HG03025 (cell line): ENCODE data around the gene GNL1.
A peak's percentile ranks its signal among the peaks of the same experiment; 100 is the strongest.
"Not testable (repeated sequence)": the region's sequence is repeated elsewhere in the genome, so short reads cannot be mapped to it uniquely, and the experiment has no call there.

ENCODE experiments used
- ATAC-seq: cut with Tn5 transposase; IDR thresholded peaks from one replicate; pipeline ENCODE4 v1.9.1; 2021; ENCODE audit warnings: mild to moderate bottlenecking, moderate library complexity; ENCODE audit not compliant: unreplicated experiment, low FRiP score

GNL1 gene

DNA sequence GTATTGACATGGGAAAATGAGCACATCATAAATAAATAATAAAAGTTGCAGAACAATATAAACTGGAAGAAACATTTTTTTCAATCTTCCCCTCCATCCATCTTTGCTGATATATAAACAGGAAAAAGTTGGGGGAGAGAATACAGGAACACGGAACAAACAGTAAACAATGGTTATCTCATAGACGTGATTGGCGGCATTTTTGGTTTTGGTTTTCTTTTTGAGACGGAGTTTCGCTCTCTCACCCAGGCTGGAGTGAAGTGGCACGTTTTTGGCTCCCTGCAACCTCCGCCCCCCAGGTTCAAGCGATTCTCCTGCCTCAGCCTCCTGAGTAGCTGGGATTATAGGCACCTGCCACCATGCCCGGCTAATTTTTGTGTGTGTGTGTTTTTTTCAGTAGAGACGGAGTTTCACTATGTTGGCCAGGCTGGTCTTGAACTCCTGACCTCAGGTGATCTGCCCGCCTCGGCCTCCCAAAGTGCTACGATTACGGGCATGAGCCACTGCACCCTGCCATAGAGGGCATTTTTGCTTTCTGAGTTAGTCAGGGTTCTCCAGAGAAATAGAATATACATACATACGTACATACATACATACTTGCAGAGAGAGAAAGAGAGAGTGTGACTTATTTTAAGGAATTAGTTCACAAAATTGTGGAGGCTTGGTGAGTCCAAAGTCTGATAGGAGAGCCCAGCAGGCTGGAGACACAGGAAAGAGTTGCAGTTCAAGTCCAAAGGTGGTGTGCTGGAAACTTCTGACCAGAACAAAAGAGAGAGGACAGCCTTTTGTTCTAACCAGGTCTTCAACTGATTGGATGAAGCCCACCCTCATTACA is 22.6 kb downstream of the GNL1 start:
- ATAC-seq = no peak

DNA sequence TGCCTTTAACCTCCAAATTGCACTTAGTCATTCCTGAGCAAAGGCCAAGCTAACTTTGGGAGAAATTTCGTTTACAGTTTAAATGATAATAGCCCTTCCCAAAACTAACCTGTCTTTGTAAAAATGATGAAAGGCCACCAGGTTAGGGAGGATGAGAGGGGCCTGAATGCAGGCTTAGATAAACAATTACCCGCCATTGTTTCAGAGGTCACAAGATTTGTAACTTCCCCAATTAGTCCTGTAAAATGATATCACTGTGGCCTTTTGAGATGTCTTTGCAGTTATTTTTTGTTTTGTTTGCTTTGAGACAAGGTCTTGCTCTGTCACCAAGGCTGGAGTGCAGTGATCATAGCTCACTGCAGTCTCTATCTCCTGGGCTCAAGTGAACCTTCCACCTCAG is 26.3 kb downstream of the GNL1 start:
- ATAC-seq = no peak

DNA sequence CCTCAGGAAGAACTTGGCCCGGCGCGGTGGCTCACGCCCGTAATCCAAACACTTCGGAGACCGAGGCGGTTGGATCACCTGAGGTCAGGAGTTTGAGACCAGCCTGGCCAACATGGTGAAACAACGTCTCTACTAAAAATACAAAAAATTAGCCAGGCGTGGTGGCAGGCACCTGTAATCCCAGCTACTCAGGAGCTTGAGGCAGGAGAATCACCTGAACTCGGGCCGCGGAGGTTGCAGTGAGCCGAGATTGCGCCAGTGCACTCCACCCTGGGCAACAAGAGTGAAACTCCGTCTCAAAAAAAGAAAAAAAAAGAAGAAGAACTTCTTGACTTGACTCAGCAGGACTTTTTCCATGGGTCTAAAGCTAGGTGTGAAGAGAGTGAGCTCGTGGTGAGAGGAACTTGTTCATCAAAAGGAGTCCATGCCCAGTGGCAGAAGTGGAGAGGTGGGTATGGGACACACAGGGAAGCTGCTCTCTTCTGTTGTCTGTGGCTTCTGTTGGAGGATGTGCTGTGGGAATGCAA is 26.9 kb downstream of the GNL1 start:
- ATAC-seq = not testable (repeated sequence)

DNA sequence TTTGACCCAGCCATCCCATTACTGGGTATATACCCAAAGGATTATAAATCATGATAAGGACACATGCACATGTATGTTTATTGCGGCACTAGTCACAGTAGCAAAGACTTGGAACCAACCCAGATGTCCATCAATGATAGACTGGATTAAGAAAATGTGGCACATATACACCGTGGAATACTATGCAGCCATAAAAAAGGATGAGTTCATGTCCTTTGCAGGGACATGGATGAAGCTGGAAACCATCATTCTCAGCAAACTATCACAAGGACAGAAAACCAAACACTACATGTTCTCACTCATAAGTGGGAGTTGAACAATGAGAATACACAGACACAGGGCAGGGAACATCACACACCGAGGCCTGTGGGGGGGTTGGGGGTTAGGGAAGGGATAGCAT is 29.8 kb downstream of the GNL1 start:
- not testable (repeated sequence) for ATAC-seq

DNA sequence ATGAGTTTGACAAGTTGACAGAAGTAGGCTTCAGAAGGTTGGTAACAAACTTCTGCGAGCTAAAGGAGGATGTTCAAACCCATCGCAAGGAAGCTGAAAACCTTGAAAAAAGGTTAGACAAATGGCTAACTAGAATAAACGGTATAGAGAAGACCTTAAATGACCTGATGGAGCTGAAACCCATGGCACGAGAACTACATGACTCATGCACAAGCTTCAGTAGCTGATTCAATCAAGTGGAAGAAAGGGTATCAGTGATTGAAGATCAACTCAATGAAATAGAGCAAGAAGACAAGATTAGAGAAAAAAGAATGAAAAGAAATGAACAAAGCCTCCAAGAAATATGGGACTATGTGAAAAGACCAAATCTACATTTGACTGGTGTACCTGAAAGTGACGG is 34.3 kb downstream of the GNL1 start:
- not testable (repeated sequence) for ATAC-seq

DNA sequence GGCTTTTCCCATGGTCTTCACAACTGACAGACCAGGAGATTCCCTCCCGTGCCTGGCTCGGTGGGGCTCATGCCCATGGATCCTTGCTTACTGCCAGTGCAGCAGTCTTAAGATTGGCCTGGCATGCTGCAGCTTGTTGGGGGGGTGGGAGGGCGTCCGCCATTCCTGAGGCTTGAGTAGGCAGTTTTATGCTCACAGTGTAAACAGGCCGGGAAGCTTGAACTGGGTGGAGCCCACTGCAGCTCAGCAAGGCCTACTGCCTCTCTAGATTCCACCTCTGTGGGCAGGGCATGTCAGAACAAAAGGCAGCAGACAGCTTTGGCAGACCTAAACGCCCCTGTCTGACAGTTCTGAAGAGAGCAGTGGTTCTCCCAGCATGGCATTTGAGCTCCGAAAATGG is 35.2 kb downstream of the GNL1 start:
- not testable (repeated sequence) for ATAC-seq

DNA sequence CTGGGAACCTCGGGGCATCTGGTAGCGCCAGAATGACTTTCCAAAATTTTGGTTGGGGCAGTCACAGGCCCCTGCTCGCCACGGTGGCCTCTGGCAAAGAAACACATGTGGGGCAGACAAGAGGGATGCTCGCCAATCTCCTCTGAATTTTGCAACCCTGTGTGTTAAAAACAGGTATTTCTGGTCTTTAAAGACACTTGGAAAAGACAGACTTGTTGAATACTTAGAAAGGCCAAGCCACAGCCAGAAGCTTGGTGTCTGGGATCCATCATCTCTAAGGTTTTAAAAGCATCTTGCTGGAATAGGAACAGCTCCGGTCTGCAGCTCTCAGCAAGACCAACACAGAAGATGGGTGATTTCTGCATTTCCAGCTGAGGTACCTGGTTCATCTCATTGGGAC is 35.8 kb downstream of the GNL1 start:
- no peak for ATAC-seq

DNA sequence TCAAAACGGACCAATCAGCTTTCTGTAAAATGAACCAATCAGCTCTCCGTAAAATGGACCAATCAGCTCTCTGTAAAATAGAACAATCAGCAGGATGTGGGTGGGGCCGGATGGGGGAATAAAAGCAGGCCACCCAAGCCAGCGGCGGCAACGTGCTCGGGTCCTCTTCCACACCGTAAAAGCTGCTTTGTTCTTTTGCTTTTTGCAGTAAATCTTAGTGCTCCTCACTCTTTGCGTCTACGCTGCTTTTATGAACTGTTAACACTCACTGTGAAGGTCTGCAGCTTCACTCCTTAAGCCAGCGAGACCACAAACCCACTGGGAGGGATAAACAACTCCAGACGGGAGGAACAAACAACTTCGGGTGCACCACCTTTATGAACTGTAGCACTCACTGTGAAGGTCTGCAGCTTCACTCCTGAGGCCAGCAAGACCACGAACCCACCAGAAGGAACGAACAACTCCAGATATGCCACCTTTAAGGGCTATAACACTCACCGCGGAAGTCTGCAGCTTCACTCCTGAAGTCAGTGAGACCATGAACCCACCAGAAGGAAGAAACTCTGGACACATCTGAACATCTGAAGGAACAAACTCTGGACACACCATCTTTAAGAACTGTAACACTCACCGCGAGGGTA is 37.7 kb downstream of the GNL1 start:
- ATAC-seq = not testable (repeated sequence)

DNA sequence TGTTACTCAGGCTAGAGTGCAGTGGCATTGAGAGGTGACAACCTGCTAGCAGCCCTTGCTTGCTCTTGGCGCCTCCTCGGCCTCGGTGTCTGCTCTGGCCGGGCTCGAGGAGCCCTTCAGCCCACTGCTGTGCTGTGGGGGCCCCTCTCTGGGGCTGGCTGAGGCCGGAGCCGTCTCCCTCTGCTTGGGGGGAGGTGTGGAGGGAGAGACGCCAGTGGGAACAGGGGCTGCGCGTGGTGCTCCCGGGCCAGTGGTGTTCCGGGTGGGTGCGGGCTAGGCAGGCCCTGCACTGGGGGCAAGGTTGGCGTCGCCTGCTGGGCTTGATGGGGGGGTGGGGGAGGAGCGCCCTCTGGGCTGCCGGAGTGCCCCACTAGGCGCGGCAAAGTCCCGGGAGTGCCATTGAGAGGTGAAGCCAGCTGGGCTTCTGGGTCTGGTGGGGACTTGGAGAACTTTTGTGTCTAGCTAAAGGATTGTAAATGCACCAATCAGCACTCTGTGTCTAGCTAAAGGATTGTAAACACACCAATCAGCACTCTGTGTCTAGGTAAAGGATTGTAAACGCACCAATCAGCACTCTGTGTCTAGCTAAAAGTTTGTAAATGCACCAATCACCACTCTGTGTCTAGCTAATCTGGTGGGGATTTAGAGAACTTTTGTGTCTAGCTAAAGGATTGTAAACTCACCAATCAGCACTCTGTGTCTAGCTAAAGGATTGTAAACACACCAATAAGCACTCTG is 38.4 kb downstream of the GNL1 start:
- ATAC-seq = not testable (repeated sequence)

DNA sequence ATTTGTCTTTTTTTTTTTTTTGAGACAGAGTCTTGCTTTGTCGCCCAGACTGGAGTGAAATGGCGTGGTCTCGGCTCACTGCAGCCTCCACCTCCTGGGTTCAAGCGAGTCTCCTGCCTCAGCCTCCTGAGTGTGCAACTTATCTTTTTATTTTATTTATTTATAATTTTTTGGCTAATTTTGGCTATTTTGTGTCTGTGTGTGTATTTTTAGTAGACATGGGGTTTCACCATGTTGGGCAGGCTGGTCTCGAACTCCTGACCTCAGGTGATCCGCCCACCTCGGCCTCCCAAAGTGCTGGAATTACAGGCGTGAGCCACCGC is 39.6 kb downstream of the GNL1 start:
- not testable (repeated sequence) for ATAC-seq

DNA sequence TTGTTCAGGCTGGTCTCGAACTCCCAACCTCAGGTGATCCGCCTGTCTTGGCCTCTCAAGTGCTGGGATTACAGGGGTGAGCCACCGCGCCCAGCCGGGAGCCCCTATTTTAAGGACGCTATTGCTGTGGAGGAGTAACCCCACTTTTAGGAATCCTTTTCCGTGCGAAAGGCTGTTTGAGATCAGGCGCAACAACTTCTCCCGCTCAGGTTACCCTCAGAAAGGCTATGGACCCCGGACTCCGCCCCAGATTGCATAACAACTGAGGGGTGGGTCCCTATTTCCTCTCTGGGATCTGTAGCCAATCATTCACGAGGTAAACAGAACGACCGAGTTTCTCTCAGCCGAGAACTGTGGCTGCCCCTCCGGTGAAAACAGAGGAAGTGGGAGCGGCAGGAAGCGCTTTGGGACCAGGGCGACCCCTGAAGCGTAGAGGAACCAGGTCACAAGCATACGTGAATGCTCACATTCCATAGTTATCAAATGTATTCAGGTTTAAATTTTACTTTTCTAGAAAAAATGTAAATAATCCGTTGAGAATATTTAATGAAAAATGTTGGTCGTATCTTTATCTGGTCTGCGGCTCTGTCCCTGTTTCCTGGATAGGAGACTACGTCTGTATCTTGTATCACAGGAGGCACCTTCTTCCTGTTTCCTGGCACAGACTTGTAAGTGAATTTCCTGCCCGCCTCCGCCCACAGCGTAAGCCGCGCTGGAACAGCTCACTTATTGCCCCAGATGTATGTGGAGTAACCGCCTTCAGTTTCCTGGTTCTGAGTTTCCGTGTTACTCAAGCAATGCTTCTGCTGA is 40.1 kb downstream of the GNL1 start:
- peak; percentile 77 for ATAC-seq

DNA sequence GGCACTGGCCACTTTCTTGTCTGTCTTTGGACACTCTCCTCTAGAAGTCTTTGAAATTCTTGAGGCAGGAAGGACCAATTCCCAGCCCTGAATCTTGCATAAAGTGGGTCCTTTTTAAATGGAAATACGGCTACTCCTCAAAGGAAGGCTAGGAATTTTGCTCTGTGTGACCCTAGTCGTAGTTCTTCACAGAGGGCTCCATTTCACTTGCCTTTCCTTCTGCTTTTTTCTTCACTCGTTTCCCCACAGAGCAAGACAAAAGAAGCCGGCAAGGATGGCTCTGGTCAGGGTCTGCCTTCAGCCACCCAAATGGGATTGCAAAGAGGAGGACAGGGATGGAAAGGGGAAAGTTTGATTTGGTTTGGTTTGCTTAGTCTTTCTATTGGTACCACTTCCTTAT is 41.2 kb downstream of the GNL1 start:
- ATAC-seq = no peak

DNA sequence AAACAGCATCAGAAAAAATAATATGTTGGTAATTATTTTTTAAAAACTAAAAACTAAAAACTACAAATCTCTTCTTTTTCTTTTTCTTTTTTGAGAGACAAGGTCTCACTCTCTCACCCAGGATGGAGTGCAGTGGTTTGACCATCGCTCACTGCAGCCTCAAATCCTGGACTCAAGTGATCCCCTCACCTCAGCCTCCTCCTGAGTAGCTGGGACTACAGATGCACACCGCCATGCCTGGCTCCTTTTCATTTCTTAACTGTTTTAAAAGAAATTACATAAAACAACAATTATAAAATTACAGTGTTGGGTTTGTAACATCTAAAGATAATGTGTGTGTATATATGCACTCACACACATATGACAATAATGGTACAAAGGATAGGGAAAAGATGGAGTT is 42.8 kb downstream of the GNL1 start:
- ATAC-seq = no peak

DNA sequence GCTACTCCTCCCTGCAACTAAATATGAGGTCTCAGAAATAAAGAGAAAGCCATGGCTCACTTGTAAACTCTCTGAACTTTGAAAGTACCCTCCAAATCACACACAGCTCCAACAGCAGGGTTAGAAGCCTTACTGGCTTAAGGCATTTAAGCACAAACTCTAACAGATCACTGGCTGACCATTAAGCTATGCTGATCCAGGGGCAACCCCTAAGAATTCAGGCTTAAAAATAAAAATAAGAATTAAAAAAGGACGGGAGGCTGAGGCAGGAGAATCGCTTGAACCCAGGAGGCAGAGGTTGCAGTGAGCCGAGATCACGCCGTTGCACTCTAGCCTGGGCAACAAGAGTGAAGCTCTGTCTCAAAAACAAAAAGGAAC is 45.1 kb downstream of the GNL1 start:
- ATAC-seq = no peak

DNA sequence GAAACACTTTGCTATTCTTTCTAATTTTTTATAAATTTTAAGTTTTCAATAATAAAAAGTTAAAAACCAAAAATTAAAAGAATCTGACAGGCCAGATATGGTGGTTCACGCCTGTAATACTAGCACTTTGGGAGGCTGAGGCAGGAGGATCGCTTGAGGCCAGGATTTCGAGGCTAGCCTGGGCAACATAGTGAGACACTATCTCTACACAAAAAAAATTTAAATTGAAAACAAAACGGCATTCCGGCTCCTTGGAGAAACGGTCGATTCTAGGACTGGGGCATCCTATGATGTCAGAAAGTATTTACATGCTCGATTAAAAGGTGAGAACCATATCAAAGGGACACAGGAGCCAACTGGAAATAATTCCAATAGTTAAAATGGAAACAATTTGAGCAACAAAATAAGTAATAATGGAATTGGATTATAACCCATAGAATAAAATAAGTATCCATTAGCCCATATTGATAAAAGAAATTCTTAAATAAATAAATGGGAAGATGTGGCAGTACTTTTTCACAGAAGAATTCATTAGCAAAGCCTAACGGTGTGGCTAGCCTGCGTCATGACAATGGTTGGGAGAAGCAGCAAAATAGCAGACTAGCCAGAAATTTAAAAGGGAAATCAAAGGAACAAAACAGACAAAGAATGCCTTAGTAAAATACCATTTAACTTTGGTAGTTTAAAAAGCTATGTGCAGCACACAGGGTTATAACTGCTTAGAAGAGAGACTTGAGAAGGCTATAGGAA is 45.7 kb downstream of the GNL1 start:
- no peak for ATAC-seq

DNA sequence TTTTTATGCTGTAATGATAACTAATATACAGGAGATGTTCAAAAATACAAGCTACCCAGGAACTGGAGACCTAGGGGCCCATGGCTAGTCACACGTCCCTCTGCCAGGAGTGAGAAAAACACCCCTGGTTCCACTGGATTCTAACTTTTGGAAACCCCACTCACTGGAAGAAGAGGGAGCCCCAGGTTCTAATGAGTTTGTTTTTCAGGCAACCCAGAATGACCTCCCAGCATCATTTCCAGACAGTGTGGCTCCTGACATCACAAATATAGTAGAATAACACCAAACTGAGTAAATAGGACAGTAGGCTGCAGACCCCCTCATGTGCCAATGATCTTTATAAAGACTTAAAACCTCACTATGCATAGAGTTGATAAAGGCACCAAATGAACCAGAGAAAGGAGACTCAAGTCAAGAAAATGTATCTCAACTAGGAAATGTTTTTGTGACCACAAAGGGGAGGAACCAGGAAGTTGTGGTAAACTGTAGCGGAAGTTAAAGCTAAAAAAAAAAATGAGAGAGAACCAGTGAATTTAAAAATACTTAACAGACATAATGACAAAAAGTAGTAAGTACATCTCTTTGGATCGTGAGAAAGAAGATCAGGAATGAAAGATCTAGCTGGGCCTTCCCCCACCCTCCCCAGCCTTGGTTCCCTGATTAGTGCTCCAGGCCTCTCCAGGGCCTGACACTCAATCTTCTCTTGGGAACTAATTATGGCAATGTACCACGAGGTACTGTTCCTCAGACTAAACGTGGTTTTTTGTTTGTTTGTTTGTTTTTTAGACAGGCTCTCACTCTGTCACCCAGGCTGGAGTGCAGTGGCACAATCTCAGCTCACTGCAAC is 47.2 kb downstream of the GNL1 start:
- ATAC-seq = peak; percentile 64

DNA sequence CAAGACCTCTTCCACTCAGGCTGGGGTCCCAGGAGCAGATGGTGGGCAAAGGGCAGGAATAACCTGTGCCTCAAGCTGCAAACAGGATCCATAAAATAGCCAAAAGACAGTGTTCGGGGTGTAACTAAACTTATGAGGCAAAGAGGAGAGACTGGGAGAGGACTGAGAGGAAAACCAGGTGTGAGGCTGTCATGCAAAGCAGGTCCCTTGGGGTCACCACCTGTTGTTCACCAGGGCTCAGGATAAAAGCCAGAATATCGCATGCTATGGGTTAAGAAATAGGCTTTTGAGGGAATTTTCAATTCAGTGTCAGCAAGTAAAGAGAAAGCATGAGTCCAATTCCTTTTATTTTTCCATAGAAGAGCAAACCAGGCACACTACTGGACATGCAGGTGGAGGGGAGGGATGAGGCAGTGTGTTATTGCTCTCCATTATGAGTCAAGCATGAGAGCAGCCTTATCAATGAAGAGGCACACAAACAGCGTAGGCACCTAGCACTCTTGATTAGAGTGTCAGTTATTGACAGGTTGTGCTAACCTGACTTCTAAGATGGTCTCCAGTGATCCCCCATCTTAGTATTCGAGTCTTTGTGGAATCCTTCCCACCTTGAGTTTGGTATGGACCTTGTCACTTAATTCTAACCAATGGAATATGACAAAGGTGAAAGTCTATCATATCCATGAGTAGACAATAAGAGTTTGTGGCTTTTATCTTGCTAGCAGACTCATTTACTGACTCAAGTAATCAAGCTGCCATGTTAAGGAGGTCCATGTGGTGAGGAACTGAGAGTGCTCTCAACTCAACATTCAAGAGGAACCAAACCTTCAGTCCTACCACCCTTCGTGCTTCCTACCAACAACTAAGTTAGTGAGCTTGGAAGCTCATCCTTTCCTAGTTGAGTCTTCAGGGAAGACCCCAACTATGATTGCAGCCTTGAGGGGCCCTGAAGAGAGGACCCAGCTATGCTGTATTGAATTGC is 48.2 kb downstream of the GNL1 start:
- no peak for ATAC-seq
